Adipose tissue (tissue), 3 donors: Measurements from ENCODE around the gene TMEM107. TPM values are rescaled to one million over a fixed set of nuclear protein-coding genes. Genes with fewer than 3 reads are reported as not detected.

Experiments
- H3K27ac ChIP-seq: one replicate; pipeline ENCODE4 v1.5.1; 2013; ENCODE audit warnings: low read depth, low read length
- WGBS, 3 donors: extraction: QIAGEN DNeasy Blood & Tissue Kit; methylation state at CpG; one replicate each; pipeline ENCODE4 v1.1.7; 2013; 5-methylcytosine and 5-hydroxymethylcytosine counted together
- polyA plus RNA-seq, 3 donors: library from polyadenylated mRNA; stranded (reverse); fragments of 200-250 nt; gene quantifications; one replicate each; pipeline ENCODE4 v1.2.3, GENCODE V29; 2013
- donor health status: healthy with polysubstance abuse.
- donor health status: Bipolar disorder and iron deficiency.
- donor health status: healthy.

Gene TMEM107
- polyA plus RNA-seq, 3 donors = 4.5 to 12.1 (median 8.6) TPM

GRCh38 chr17:8166731-8167130 is 9.4 kb downstream of the TMEM107 start:
- H3K27ac ChIP-seq = no peak overlapping the region
- 93 to 95% (median 94%) methylated on average over 6 of the region's 6 CpGs for WGBS, 3 donors

- no peak overlapping the region for H3K27ac ChIP-seq
- 72 to 80% (median 79%) methylated on average over 6 of the region's 6 CpGs for WGBS, 3 donors
These were observed 11.4 kb downstream of the TMEM107 start for GRCh38 chr17:8164815-8165131.

GRCh38 chr17:8163978-8164814 is 12.0 kb downstream of the TMEM107 start:
- H3K27ac ChIP-seq = no peak overlapping the region
- WGBS, 3 donors = 18 to 23% (median 19%) methylated on average over 13 of the region's 13 CpGs

GRCh38 chr17:8162997-8163977 is 12.9 kb downstream of the TMEM107 start:
- WGBS, 3 donors = 12 to 18% (median 13%) methylated on average over 23 to 40 of the region's 55 CpGs
- peak overlapping the region; percentile 68 for H3K27ac ChIP-seq

DNA sequence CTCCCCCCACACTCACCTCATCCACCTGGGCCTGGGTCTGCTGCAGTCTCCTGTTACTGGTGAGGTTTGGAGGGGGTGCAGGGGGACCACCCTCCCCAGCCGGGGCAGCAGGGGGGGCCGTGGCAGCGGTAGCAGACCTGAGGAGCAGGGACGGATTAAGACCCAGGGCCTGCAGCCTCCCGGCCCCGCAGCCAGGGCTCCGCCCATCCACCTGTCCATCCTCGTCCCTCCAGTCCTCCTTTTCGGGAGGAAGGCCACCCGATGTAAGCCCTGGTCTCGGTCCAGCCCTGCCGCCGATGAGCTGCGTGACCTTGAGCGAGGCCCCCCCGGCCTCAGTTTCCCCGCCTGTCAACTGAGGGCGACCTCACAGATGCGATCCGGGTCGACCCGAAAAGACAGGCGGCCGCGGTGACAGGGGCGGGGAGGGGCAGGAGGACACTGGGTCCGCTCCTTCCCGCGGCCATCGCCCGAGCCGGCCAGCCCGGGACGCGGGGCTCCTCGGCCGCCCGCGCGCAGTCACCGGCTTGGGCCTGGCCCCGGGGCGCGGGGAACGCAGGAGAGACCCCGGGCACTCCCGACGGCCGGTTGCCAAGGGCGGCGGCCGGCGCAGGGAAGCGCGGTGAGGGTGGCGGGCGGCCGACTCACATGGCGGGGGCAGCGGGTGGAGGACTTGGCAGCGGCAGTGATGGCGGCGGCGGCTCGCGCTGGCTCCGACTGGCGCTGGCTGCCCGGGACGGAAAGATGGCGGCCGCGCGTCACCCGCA is 13.8 kb downstream of the TMEM107 start, which contains the start of gene VAMP2:
Gene VAMP2 (minus strand): TSS at position 716 of the 764 bp plus-strand sequence. CDS start 69 bp downstream, at position 647.
- 0 to 1% (median 0%) methylated on average over 48 to 62 of the region's 75 CpGs for WGBS, 3 donors
- peak within 1 kb of the TSS; percentile 68 for H3K27ac ChIP-seq

DNA sequence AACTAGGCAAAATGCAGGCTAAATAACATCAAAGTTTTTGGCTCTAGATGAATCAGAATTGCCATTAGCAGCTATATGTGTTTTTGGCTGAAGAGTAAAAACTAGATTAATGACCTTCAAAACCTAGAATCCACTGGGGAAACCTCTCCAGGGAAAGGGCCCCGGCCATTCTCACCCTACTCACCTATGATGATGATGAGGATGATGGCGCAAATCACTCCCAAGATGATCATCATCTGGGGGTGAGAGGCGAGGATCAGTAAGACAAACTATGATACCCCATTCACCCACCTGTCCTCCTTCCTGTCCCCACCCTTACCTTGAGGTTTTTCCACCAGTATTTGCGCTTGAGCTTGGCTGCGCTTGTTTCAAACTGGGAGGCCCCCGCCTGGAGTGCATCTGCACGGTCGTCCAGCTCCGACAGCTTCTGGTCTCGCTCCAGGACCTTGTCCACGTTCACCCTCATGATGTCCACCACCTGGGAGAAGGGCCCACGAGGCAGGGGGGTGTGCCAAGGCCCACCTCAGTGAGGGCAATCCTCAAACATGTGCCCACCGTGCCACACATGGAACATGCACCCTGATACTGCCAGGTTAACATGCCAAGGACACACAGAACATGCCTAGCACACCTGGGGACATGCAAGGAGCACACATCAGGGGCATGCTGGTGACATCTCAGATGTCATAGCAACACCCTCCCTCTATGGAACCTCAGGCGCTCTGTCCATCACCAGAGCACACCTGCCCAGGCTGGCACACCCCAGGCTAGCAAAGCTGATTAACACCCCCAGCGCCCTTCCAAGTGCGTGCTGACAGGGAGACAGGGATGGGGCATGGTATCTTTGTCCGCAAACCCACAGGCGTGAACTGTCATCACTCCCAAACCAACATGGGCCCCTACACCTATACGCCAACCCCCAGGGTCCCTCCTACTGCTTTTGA is 14.6 kb downstream of the TMEM107 start:
- peak overlapping the region; percentile 68 for H3K27ac ChIP-seq
- WGBS, 3 donors = 40 to 59% (median 58%) methylated on average over 19 of the region's 19 CpGs

- H3K27ac ChIP-seq = no peak overlapping the region
- 48 to 55% (median 53%) methylated on average over 5 of the region's 5 CpGs for WGBS, 3 donors
These were observed 15.4 kb downstream of the TMEM107 start for GRCh38 chr17:8160741-8161221.

GRCh38 chr17:8160224-8160577 is 16.0 kb downstream of the TMEM107 start:
- 55 to 73% (median 62%) methylated on average over 3 to 4 of the region's 4 CpGs for WGBS, 3 donors

DNA sequence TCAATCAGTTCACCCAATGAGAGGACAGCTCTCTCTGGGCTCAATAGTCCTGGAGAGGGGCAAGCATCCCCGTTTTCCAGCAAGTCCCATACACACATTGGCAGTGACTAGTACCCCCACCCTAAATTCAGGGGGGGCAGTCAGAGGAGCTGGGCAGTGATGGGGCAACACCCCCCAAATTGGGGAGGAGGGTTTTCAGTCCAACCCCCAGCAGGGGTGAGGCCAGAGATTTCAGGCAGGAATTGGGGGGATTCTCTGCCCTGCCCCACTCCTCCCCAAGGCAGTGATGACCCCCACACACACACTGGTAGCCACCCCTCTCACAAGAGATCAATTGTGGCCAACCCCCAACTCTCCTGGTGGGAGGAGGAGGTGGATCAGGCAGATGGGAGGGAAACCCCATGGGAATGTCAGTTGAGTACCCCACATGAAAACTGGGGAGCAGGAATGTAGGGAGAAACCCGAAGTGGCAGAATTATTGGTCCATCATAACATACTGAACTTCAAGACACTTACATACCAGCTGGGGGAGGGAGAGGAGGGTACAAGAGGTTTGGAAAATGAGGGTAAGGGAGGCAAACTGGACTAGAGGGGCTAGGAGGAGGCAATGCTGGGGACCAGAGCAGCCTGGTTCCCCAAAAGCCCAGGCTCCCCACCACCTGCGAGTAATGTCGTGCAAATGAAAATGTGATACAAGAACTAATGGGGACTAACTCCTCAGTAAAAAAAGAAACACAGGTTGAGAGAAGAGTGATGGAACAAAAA is 16.5 kb downstream of the TMEM107 start:
- H3K27ac ChIP-seq = no peak overlapping the region
- 77 to 81% (median 80%) methylated on average over 4 of the region's 4 CpGs for WGBS, 3 donors

More at GRCh38 chr17:8160224-8160577, 16.0 kb downstream of the TMEM107 start:
- no peak overlapping the region for H3K27ac ChIP-seq

DNA sequence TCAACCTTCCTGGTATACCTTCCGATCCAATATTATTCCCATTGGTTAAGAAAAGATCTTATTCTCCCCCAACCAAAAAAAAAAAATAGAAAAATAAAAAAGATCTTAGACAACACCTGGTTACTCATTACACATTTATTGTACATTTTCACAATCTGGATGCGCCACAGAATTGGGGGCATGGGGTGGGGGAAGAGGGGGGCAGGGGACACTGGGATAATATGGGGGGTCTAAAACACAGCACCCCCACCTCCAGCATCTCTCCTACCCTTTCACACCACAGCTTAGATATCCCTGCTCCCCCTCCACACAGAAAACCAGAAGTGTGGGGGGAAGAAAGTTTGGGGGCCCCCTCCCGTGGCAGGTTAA is 17.2 kb downstream of the TMEM107 start:
- no peak overlapping the region for H3K27ac ChIP-seq
- 54 to 64% (median 60%) methylated on average over 3 of the region's 3 CpGs for WGBS, 3 donors

GRCh38 chr17:8158267-8159031 is 17.7 kb downstream of the TMEM107 start:
- no peak overlapping the region for H3K27ac ChIP-seq
- 39 to 46% (median 42%) methylated on average over 20 of the region's 20 CpGs for WGBS, 3 donors

GRCh38 chr17:8156246-8156992 is 19.8 kb downstream of the TMEM107 start:
- peak overlapping the region; percentile 96 for H3K27ac ChIP-seq
- WGBS, 3 donors = 0% methylated on average over 59 of the region's 59 CpGs

GRCh38 chr17:8155996-8156245 is 20.3 kb downstream of the TMEM107 start:
- WGBS, 3 donors = 0 to 2% (median 2%) methylated on average over 11 of the region's 11 CpGs

DNA sequence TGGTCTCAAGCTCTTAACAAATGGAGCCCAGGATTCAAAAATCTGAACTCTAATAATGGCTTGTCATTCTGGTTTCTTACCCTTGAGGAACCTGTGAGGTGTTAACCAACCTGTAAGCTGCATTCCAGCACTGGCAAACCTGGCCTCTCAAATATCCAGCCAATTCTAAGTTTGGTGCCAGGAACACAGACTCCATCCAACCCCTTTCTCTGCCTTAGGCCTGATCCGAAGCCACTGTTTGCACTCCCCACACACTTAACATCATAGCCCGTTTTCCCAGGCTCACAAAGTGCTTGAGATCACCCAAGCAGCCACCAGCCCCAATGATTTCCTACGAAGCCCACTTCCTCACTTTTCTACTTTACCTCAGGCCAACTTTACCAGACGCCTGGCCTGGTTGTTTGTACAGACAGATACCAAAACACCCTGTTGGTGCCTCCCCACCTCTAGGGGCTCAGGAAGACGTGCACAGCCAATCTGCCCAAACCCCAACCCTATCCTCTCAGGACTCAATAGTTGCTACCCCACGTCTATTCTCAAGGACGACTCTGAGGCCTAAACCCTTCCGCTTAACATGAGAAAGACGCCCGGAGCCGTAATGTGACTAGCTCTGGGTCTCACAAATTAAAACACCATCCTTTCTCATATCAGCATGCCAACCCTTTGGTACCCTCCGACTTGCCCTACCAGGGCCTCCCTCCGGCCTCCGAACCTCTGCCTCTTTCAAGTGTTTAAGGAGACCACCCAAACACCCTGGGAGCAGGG is 20.8 kb downstream of the TMEM107 start:
- WGBS, 3 donors = 10 to 29% (median 29%) methylated on average over 14 of the region's 14 CpGs

More at GRCh38 chr17:8155996-8156245, 20.3 kb downstream of the TMEM107 start:
- peak overlapping the region; percentile 90 for H3K27ac ChIP-seq

GRCh38 chr17:8154608-8155155 is 21.5 kb downstream of the TMEM107 start:
- peak overlapping the region; percentile 90 for H3K27ac ChIP-seq
- 19 to 23% (median 22%) methylated on average over 11 of the region's 11 CpGs for WGBS, 3 donors

More for the DNA sequence above, 20.8 kb downstream of the TMEM107 start:
- H3K27ac ChIP-seq = peak overlapping the region; percentile 90
